Prostate gland (tissue), 2 donors: ENCODE results near the gene GAL.

Experiments used
- CTCF ChIP-seq, 4 experiments: fragments of 200-600 bp in 2 of 4; fragments of 450-650 bp in 2 of 4; sonication (generic) in 2 of 4; IDR thresholded peaks; 1 replicate in 3 of 4; 2 replicates in 1 of 4; pipeline ENCODE4 v1.5.1; 2016 to 2019; ENCODE audit warnings: antibody characterized with exemption in 4 of 4, mild to moderate bottlenecking in 2 of 4, moderate library complexity in 2 of 4
- POLR2A ChIP-seq: fragments of 450-650 bp; IDR thresholded peaks from one replicate; pipeline ENCODE4 v1.6.1; 2016; ENCODE audit warnings: antibody characterized with exemption, mild to moderate bottlenecking

GRCh38 chr11:68721075-68721474, 36.7 kb downstream of the GAL start:
- TF ChIP-seq CTCF (IDR thresholded peaks at IDR 0.05) (no peak), POLR2A (no peak)
